Osteoblast (primary cell): Measurements from ENCODE around the gene MTFMT. TPM values are rescaled to one million over a fixed set of nuclear protein-coding genes. Genes with fewer than 3 reads are reported as not detected.

Experiments used
- DNase-seq: peaks from one replicate; pipeline ENCODE4 v3.0.0; 2011; ENCODE audit warnings: low spot score, mixed read lengths; ENCODE audit not compliant: insufficient read length; ENCODE audit errors: missing footprints
- H2AFZ ChIP-seq: 2 replicates; pipeline ENCODE4 v1.6.0; 2011; ENCODE audit warnings: mild to moderate bottlenecking, low read length
- H3K27ac ChIP-seq: 2 replicates; pipeline ENCODE4 v1.5.1; 2011; ENCODE audit warnings: mild to moderate bottlenecking, low read depth, low read length, moderate library complexity
- H3K27me3 ChIP-seq: 2 replicates; pipeline ENCODE4 v1.6.0; 2012; ENCODE audit warnings: mild to moderate bottlenecking, control low read depth, inconsistent platforms, low read length, moderate library complexity; ENCODE audit not compliant: insufficient read depth
- H3K36me3 ChIP-seq: 2 replicates; pipeline ENCODE4 v1.5.1; 2011; ENCODE audit warnings: mild to moderate bottlenecking, low read length, control low read depth, moderate library complexity; ENCODE audit not compliant: insufficient read depth
- H3K4me1 ChIP-seq: 2 replicates; pipeline ENCODE4 v1.5.1; 2011; ENCODE audit warnings: mild to moderate bottlenecking, low read length, control low read depth, moderate library complexity; ENCODE audit not compliant: insufficient read depth
- H3K4me2 ChIP-seq: 2 replicates; pipeline ENCODE4 v1.6.0; 2011; ENCODE audit warnings: mild to moderate bottlenecking, low read length; ENCODE audit not compliant: insufficient read depth
- H3K4me3 ChIP-seq: fragments of 200-600 bp; sonication (generic); 3 replicates; pipeline ENCODE4 v1.5.1; 2012; ENCODE audit warnings: mild to moderate bottlenecking, low read length, inconsistent platforms; ENCODE audit not compliant: insufficient read depth
- H3K79me2 ChIP-seq: 2 replicates; pipeline ENCODE4 v1.6.0; 2012; ENCODE audit warnings: mild to moderate bottlenecking, low read length, control low read depth, inconsistent platforms; ENCODE audit not compliant: insufficient read depth
- H3K9me3 ChIP-seq: 2 replicates; pipeline ENCODE4 v1.5.1; 2011; ENCODE audit warnings: low read depth, low read length, control low read depth
- H4K20me1 ChIP-seq: 2 replicates; pipeline ENCODE4 v1.6.0; 2012; ENCODE audit warnings: mild to moderate bottlenecking, low read length, control low read depth; ENCODE audit not compliant: insufficient read depth
- CTCF ChIP-seq: IDR thresholded peaks from 2 replicates; pipeline ENCODE4 v1.5.1; 2011; ENCODE audit warnings: mild to moderate bottlenecking, low read depth, low read length, moderate library complexity; ENCODE audit errors: extremely low read depth
- total RNA-seq: library from RNA; depleted of rRNA; stranded (reverse); fragments of >200 nt; gene quantifications from 2 replicates; pipeline ENCODE4 v1.2.3, GENCODE V29; 2012

Gene MTFMT
- total RNA-seq, 1 donor = 31.8 TPM

DNA sequence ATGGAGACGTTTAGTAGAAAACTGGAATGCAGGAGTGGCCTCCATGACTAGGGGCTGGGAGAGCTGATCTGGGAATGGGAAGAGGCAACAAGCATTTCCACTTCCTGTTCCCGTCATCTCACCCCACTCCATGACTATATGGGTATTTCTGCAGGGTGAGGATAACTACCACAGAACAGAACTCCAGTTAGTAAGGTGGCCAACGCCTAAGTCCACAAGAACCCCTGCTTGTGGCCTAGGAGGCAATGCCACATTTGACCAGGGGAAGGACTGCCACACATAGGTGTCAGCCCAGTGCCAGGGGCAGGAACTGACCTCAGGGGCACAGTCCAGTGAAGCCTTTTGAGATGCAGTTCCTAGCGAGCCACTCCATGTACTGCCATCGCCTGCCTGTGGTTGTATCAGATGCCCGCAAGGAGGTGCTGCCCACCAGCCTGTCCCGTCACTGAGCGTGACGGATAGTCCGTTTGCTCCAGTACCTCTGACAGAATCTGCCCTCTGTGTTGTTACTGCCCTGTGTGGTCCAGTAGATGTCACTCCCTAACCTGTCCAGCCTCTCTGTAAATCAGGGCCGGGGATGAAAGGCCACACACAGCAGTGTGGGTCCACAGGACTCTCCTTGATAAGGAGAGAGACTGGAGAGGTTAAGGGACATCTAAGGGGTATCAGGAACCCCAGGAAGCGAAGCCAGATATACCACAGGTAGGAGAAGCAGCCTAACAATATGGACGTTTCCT is 3.5 kb upstream of the MTFMT start:
- no peak overlapping the region for H3K27ac ChIP-seq
- H3K4me2 ChIP-seq = peak overlapping the region; percentile 52
- H3K4me1 ChIP-seq = peaks cover 9% of the 10 kb centered on the region

DNA sequence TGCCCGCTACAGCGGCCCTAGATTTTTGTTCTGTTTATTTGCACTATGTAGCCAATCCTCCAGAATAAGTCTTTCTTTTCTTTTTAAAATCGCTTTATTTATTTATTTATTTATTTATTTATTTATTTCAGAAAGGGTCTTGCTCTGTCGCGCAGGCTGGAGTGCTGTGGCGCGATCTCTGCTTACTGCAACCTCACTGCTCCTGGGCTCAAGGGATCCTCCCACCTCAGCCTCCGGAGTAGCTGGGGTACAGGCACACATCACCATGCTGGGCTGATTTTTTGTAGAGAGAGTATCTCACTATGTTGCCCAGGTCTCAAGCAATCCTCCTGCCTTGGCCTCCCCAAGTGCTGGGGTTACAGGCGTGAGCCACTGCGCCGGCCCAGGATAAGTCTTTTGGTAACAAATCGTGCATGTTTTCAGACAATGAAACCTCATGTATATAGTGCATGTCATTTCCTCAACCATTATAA is 333 bp upstream of the MTFMT start:
- no peak for TF ChIP-seq CTCF
- H3K4me3 ChIP-seq = peak overlapping the region; percentile 89

More for the DNA sequence above, 3.5 kb upstream of the MTFMT start:
- no peaks in the 10 kb centered on the region for H3K27me3 ChIP-seq
- TF ChIP-seq CTCF = peak; percentile 84
- H3K4me3 ChIP-seq = no peak overlapping the region
- H3K9me3 ChIP-seq = no peaks in the 10 kb centered on the region
- peak; percentile 83 for DNase-seq
- no peaks in the 10 kb centered on the region for H4K20me1 ChIP-seq
- H3K79me2 ChIP-seq = peaks cover 15% of the 10 kb centered on the region
- peak overlapping the region; percentile 54 for H2AFZ ChIP-seq
- no peaks in the 10 kb centered on the region for H3K36me3 ChIP-seq

DNA sequence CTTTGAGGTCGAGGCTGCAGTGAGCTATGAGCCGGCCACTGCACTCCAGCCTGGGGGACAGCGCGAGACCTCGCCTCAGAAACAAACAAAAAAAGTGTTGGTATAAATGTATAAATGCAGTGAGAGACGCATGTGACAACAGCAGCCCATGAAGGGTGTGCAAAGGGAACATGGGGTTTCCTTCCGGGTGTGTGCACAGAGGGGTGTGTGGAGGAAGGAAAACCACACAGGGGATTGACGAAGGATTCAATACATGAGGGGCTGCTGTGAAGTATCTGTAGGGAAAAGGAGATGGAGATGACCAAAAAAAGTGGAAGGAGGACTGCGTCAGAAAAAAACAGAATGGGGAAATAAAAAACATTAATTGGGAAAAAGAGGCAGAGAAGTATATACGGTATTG is 1.1 kb downstream of the MTFMT start:
- peak overlapping the region; percentile 91 for H3K4me2 ChIP-seq
- peak overlapping the region; percentile 89 for H3K4me3 ChIP-seq
- H3K36me3 ChIP-seq = peaks cover 23% of the 10 kb centered on the region
- no peaks in the 10 kb centered on the region for H3K9me3 ChIP-seq
- no peaks in the 10 kb centered on the region for H4K20me1 ChIP-seq
- H3K27ac ChIP-seq = peak overlapping the region; percentile 50
- DNase-seq = peak; percentile 62
- H3K4me1 ChIP-seq = peaks cover 16% of the 10 kb centered on the region
- no peaks in the 10 kb centered on the region for H3K27me3 ChIP-seq
- TF ChIP-seq CTCF = no peak
- H2AFZ ChIP-seq = peak overlapping the region; percentile 39
- peaks cover 25% of the 10 kb centered on the region for H3K79me2 ChIP-seq

More for the DNA sequence above, 333 bp upstream of the MTFMT start:
- Histone ChIP-seq H3K4me2 (peak overlapping the region; percentile 91), H2AFZ (no peak overlapping the region), H3K4me1 (peaks cover 16% of the 10 kb centered on the region), H4K20me1 (no peaks in the 10 kb centered on the region), H3K79me2 (peaks cover 25% of the 10 kb centered on the region), H3K9me3 (no peaks in the 10 kb centered on the region), H3K27ac (no peak overlapping the region), H3K36me3 (peaks cover 17% of the 10 kb centered on the region), H3K27me3 (no peaks in the 10 kb centered on the region)
- no peak for DNase-seq

DNA sequence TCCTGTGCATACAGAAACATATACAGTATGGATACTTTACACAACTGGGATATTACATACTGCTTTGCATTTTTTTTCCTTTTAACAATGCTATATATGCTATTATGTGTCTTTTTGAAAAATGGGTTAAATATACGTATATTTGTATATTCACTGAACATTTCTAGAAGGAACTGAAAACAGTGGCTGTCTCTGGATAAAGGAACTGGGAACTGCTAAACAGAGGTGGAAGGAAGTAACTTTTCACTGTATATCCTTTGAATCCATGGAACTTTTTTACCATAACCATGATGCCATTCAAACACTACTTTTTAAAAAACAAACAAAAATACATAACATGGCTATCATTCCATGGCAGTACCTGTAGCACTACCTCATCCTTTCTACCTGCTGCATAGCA is 1.8 kb downstream of the MTFMT start:
- Histone ChIP-seq H4K20me1 (no peaks in the 10 kb centered on the region), H3K36me3 (peaks cover 24% of the 10 kb centered on the region), H3K9me3 (no peaks in the 10 kb centered on the region), H3K27me3 (no peaks in the 10 kb centered on the region), H3K4me1 (peaks cover 13% of the 10 kb centered on the region), H3K79me2 (peaks cover 25% of the 10 kb centered on the region), H3K4me2 (peak overlapping the region; percentile 91), H3K27ac (peak overlapping the region; percentile 52), H3K4me3 (peak overlapping the region; percentile 89), H2AFZ (no peak overlapping the region)
- no peak for DNase-seq
- TF ChIP-seq CTCF = no peak
